IMR-90 (cell line): ENCODE results near the gene NKAPL. TPM values are rescaled to one million over a fixed set of nuclear protein-coding genes. Genes with fewer than 3 reads are reported as not detected.

ENCODE experiments used
- ATAC-seq: fragments of 200-7000 bp; cut with Tn5 transposase; 2 replicates; pipeline ENCODE4 v1.9.1; 2020; ENCODE audit warnings: low read depth, mild to moderate bottlenecking, moderate library complexity
- BruUV-seq: library from RNA; stranded (reverse); fragments of 400-500 nt; replicated peaks from 2 replicates; lab custom pipeline; 2021; lab: Mats Ljungman, UMichigan
- CTCF ChIA-PET: fragments of 300-600 bp; formaldehyde crosslinking; extraction: SDS; loops from one replicate; lab custom pipeline; 2021; ENCODE audit warnings: antibody characterized with exemption; lab: Yijun Ruan, JAX
- POLR2A ChIA-PET: fragments of 300-600 bp; sonication (Branson Sonifier 250); formaldehyde crosslinking; loops from one replicate; lab custom pipeline; 2022; ENCODE audit warnings: antibody characterized with exemption; ENCODE audit not compliant: unreplicated experiment; lab: Charles Lee
- DNase-seq: peaks from one replicate; pipeline ENCODE4 v3.0.0; 2013
- H2AFZ ChIP-seq: replicated peaks from 2 replicates; pipeline ENCODE3; 2013; ENCODE audit warnings: low read length, mild to moderate bottlenecking; ENCODE audit not compliant: poor library complexity
- H2AK5ac ChIP-seq: 2 replicates; pipeline ENCODE4 v1.6.1; 2013; ENCODE audit warnings: low read depth, low read length, inconsistent platforms
- H2AK9ac ChIP-seq: replicated peaks from 2 replicates; pipeline ENCODE3; 2013; ENCODE audit warnings: mild to moderate bottlenecking, low read depth, low read length, moderate library complexity; ENCODE audit not compliant: poor library complexity
- H2BK120ac ChIP-seq: 2 replicates; pipeline ENCODE4 v1.6.1; 2013; ENCODE audit warnings: low read depth, low read length, inconsistent platforms
- H2BK15ac ChIP-seq: 3 replicates; pipeline ENCODE4 v1.6.1; 2013; ENCODE audit warnings: low read depth, low read length, inconsistent platforms
- H2BK20ac ChIP-seq: 2 replicates; pipeline ENCODE4 v1.6.1; 2013; ENCODE audit warnings: low read depth, mild to moderate bottlenecking, inconsistent platforms, low read length, moderate library complexity
- H2BK5ac ChIP-seq: 2 replicates; pipeline ENCODE4 v1.6.1; 2013; ENCODE audit warnings: mild to moderate bottlenecking, low read depth, low read length, inconsistent platforms; ENCODE audit not compliant: poor library complexity, severe bottlenecking
- H3K14ac ChIP-seq: replicated peaks from 2 replicates; pipeline ENCODE4 v1.6.1; 2013; ENCODE audit warnings: low read depth, low read length, inconsistent platforms
- H3K18ac ChIP-seq: 2 replicates; pipeline ENCODE4 v1.6.1; 2013; ENCODE audit warnings: low read depth, low read length, control low read depth
- H3K23ac ChIP-seq: 2 replicates; pipeline ENCODE4 v1.6.1; 2013; ENCODE audit warnings: low read depth, low read length, inconsistent platforms
- H3K27ac ChIP-seq: 2 replicates; pipeline ENCODE4 v1.5.1; 2013; ENCODE audit warnings: mild to moderate bottlenecking, control low read depth, low read length; ENCODE audit not compliant: insufficient read depth
- H3K27me3 ChIP-seq: 2 replicates; pipeline ENCODE4 v1.6.1; 2013; ENCODE audit warnings: low read length; ENCODE audit not compliant: control insufficient read depth, insufficient read depth
- H3K36me3 ChIP-seq: 2 replicates; pipeline ENCODE4 v1.6.1; 2013; ENCODE audit warnings: low read length, mixed read lengths; ENCODE audit not compliant: control insufficient read depth, insufficient read depth
- H3K4ac ChIP-seq: 2 replicates; pipeline ENCODE4 v1.6.1; 2013; ENCODE audit warnings: low read depth, low read length, inconsistent platforms
- H3K4me1 ChIP-seq: 2 replicates; pipeline ENCODE4 v1.6.1; 2013; ENCODE audit warnings: low read length, mixed read lengths; ENCODE audit not compliant: control insufficient read depth, insufficient read depth
- H3K4me2 ChIP-seq: 2 replicates; pipeline ENCODE4 v1.6.1; 2013; ENCODE audit warnings: low read depth, mild to moderate bottlenecking, control low read depth, low read length, moderate library complexity
- H3K4me3 ChIP-seq: 2 replicates; pipeline ENCODE4 v1.5.1; 2013; ENCODE audit warnings: low read depth, mild to moderate bottlenecking, control low read depth, low read length, moderate library complexity; ENCODE audit not compliant: insufficient read depth
- H3K56ac ChIP-seq: 2 replicates; pipeline ENCODE4 v1.6.1; 2013; ENCODE audit warnings: low read length, inconsistent platforms; ENCODE audit not compliant: insufficient read depth; ENCODE audit errors: extremely low read depth
- H3K79me1 ChIP-seq, 2 experiments: 2 replicates each; pipeline ENCODE4 v1.6.1; 2013; ENCODE audit warnings: low read length in 2 of 2, inconsistent platforms in 1 of 2, low read depth in 1 of 2
- H3K9ac ChIP-seq: 2 replicates; pipeline ENCODE4 v1.6.1; 2013; ENCODE audit warnings: low read depth, low read length, control low read depth
- H3K9me1 ChIP-seq: 2 replicates; pipeline ENCODE4 v1.6.1; 2013; ENCODE audit warnings: low read length, inconsistent platforms; ENCODE audit not compliant: insufficient read depth
- H3K9me3 ChIP-seq: 2 replicates; pipeline ENCODE4 v1.6.1; 2013; ENCODE audit warnings: low read length; ENCODE audit not compliant: control insufficient read depth, insufficient read depth
- H4K20me1 ChIP-seq: 2 replicates; pipeline ENCODE4 v1.6.1; 2013; ENCODE audit warnings: low read length, inconsistent platforms; ENCODE audit not compliant: insufficient read depth
- H4K5ac ChIP-seq: 2 replicates; pipeline ENCODE4 v1.6.1; 2013; ENCODE audit warnings: mild to moderate bottlenecking, low read depth, low read length, control low read depth
- H4K8ac ChIP-seq, 2 experiments: 2 replicates each; pipeline ENCODE4 v1.6.1; 2013; ENCODE audit warnings: low read depth in 2 of 2, low read length in 2 of 2, control low read depth in 1 of 2, inconsistent platforms in 1 of 2
- H4K91ac ChIP-seq: 2 replicates; pipeline ENCODE4 v1.6.1; 2013; ENCODE audit warnings: low read depth, low read length, inconsistent platforms; ENCODE audit not compliant: insufficient read depth
- CEBPB ChIP-seq: IDR thresholded peaks from 2 replicates; pipeline ENCODE4 v1.6.1; 2012; ENCODE audit warnings: low read depth, low read length, improper control_type of control experiment
- MAFK ChIP-seq: IDR thresholded peaks from 2 replicates; pipeline ENCODE4 v1.6.1; 2012; ENCODE audit warnings: low read depth, low read length, improper control_type of control experiment
- WGBS, 2 experiments: methylation state at CpG; one replicate each; pipeline versions ENCODE4 v1.1.5 to v1.1.7; 2013; ENCODE audit warnings: missing lambda C conversion rate in 2 of 2; ENCODE audit not compliant: insufficient read length in 1 of 2; ENCODE audit errors: extremely low coverage in 2 of 2; 5-methylcytosine and 5-hydroxymethylcytosine counted together
- dilution Hi-C: fragments of 300-500 bp; cut with HindIII; formaldehyde crosslinking; loops from one replicate; pipeline ENCODE4 v1.14.3; 2018; ENCODE audit warnings: low sequenced_read_pairs; ENCODE audit not compliant: unreplicated experiment
- in situ Hi-C: fragments of 300-500 bp; cut with MboI; formaldehyde crosslinking; loops from 3 replicates; pipeline ENCODE4 v1.14.3; 2019; ENCODE audit warnings: low sequenced_read_pairs, inconsistent platforms, mixed read lengths
- intact Hi-C: fragments of 100-400 bp; cut with micrococcal nuclease; formaldehyde crosslinking; loops from 2 replicates; pipeline ENCODE4 v1.10.0; 2022
- polyA plus RNA-seq, 3 experiments: library from polyadenylated mRNA; depleted of rRNA; stranded (reverse); fragments of >200 nt; gene quantifications; 2 replicates each; pipeline ENCODE4 v1.2.3, GENCODE V29; 2012; ENCODE audit warnings: low replicate concordance in 1 of 3
- total RNA-seq: library from RNA; depleted of rRNA; stranded (reverse); fragments of >200 nt; gene quantifications from 2 replicates; pipeline ENCODE4 v1.2.3, GENCODE V29; 2012

NKAPL gene
- total and polyA plus RNA-seq, 2 of the 4 experiments (the other 2 are of a cell fraction) = 0.51 to 0.54 TPM

DNA sequence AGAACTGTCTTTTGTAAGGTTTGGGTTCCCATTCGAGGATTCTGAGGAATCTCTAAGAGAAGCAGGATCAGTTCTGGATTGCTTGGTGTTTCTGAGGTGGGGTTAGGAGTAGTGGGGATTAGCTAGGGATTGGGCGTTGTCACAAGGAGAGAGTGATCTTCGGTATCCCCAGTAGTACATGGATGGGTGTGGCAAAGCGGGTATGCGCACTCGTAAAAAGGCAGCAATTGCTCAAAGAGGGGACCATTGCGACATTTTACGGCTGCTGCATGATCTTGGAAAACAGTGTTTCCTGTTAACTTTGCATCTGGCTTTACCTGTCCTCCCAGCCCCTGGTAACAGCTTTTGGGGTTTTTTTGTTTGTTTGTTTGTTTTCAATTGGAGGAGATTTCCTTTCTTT lies 43.7 kb upstream of the NKAPL start:
- Histone ChIP-seq H3K27ac (no peak overlapping the region), H2BK15ac (no peak overlapping the region), H2AK5ac (no peak overlapping the region), H3K56ac (no peak overlapping the region), H4K8ac (peak overlapping the region in 1 of 2 experiments; percentile 4; a peak in 1 of 4 replicates), H3K36me3 (no peaks in the 10 kb centered on the region), H3K18ac (no peak overlapping the region), H2BK120ac (no peak overlapping the region), H3K9ac (no peak overlapping the region), H3K4me1 (peaks cover 4% of the 10 kb centered on the region), H2AFZ (peak overlapping the region; percentile 12), H4K20me1 (no peaks in the 10 kb centered on the region), H3K23ac (no peak overlapping the region), H4K5ac (no peak overlapping the region), H3K27me3 (peaks cover 6% of the 10 kb centered on the region), H2BK5ac (no peak overlapping the region), H3K4me2 (no peak overlapping the region), H3K79me1 (peaks cover 10 to 12% of the 10 kb centered on the region in 2 experiments; a peak in 3 of 4 replicates), H3K14ac (no peak overlapping the region), H3K9me3 (no peaks in the 10 kb centered on the region), H3K9me1 (peaks cover 3% of the 10 kb centered on the region; the same call in 1 of the 2 replicates), H3K4ac (no peak overlapping the region), H2AK9ac (no peak overlapping the region), H2BK20ac (no peak overlapping the region), H3K4me3 (no peak overlapping the region; the same call in 1 of the 2 replicates), H4K91ac (no peak overlapping the region)
- ATAC-seq = no peak
- WGBS, 2 experiments = 30% methylated on average over 3 of the region's 8 CpGs; no CpG with 5 or more reads in 1 of the 2 experiments
- dilution Hi-C loops = no loop called here
- in situ Hi-C loops = loop anchor here (10.0 kb wide), 1 partner anchor 71 kb away; the partner anchor contains the start of gene ZKSCAN8
- BruUV-seq = no TSS peak
- ChIA-PET POLR2A (no interaction called here), CTCF (no interaction called here)
- intact Hi-C loops = no loop called here
- TF ChIP-seq CEBPB = peak; percentile 52
- no peak for TF ChIP-seq MAFK
- peak; percentile 7 for DNase-seq
